HG03103 (cell line): ENCODE data around the gene TPRN.

Experiments
- ATAC-seq: cut with Tn5 transposase; IDR thresholded peaks from one replicate; pipeline ENCODE4 v1.9.1; 2021; ENCODE audit warnings: low read depth; ENCODE audit not compliant: unreplicated experiment

Gene TPRN

GRCh38 chr9:137225699-137226331 lies 25.3 kb upstream of the TPRN start:
- no peak for ATAC-seq

DNA sequence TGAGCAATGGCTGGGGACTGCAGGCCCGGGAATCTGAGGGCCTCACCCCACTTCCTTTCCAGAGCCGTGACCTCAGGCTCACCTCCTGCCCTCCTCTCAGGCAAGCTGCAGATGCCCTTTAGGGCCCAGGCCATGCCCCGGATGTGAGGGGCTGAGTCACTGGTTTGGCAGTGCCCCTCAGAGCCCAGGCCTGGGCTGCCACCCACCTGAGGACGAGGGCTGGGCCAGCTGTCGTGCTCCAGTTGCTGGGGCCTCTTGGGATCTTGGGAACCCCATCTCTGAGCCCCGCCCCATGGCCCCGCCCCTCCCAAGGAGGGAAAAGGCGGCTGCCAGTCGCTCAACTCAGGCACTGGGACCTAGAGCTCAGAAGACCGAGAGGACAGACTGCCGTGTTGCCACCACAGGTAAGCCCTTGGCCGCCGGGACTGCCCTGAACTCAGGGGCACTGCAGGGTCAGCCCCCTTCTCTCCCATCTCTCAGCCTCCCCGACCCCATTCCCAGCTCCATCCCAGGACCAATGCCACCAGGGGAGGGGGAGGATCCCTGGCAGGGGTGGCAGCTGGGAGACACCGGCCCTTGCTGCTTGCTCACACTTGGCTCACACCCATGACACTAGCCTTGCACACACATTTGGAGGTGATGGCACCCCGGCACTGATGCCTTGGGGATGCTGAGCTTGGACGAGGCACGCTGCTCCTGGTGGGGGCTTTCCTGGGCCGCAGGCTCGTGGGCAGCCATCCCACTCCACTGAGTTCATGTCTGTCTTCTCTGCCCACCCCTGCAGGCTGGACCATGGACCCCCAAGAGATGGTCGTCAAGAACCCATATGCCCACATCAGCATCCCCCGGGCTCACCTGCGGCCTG lies 24.5 kb upstream of the TPRN start, which contains the start of gene CYSRT1:
CYSRT1 (plus strand) TSS at position 345 of the 865 bp plus-strand sequence; CDS start at position 793, 448 bp downstream.
- no peak for ATAC-seq

DNA sequence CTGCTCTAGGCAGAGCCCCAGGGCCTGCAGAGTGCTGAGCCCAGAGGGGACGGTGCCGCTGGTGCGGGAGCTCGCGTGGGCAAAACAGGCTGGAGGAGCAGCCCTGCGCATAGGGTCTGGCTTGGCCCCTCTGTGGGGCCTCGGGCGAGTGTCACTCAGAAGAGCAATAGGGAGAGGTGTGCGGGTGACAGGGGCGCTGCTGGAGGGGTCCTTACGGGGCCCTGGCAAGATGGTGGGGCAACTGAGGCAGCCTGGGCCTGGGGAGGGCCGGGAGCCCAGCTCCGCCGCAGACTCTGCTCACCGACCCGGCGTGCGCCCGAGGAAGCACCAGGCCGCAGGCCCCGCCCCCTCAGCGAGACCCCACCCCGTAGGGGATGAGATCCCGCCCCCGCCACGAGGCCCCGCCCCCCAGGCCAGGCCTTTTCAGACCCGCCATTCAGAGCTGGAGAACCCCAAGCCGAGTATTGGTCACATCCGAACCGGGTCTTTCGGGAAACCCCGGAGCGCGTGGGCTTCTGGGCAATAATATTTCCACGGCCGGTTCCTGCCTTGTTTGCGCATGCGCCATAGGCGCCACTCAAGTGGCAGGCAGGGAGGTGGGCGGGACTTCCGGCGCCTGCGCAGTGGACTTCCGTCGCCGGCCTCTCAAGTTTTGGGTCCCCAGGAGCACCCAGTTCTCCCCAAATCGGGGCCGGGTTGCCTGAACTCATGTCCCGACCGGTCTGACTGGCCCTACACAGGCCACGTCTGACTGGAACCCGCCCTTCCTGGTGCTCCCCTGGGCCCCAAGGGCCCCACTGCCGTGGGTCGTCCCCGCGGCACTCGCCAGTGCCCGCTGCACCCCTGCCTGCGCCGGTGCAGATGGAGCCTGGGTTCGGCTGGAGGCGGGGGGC lies 22.8 kb upstream of the TPRN start:
- peak; percentile 73 for ATAC-seq

DNA sequence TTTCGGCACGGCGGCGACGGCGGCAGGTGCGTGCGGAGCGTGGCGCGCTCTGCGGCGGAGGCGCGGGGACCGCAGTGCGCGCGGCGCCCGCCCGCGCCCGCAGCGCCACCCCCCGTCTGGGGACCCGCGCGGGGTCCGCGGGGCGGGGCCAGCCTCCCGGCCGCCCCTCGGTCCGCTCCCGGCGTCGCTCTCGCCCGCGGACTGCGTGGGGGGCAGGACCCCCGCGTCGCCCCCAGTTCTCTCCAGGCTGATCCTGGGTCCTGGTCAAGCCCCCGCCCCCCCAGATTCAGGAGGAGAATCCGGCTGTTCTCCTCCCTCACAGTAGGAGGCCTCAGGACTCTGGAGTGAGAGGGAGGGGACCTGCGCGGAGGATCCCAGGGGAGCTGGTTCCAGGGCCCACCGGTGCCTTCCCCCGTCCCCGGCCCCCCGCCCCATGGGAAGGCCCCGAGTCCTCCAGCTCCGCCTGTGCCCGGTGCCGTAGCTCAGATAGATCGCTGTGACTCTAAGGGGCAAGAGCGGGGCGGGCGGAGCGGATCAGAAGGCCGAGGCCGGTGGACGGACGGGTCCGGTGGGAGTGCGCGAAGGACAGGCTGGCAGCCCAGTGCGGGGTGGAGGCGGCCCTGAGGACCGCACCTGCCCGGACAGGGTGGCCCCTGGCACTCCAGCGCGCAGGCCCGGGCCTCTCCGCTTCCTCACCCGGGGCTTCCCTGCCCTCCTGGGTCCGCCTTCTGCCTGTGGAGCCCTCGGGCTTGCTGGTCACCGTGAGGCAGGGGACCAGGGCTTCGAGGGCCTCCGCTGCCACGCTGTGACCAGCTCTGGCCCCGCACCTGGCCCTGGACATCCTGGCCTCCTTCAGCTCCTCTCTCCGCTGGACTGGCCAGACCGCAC lies 21.9 kb upstream of the TPRN start, which contains the start of gene RNF208:
RNF208 (minus strand) TSS at position 51 of the 888 bp plus-strand sequence. CDS start 1,028 bp downstream, outside the sequence.
- peak; percentile 3 for ATAC-seq

- no peak for ATAC-seq
These were observed 21.1 kb upstream of the TPRN start for GRCh38 chr9:137221506-137222111.

DNA sequence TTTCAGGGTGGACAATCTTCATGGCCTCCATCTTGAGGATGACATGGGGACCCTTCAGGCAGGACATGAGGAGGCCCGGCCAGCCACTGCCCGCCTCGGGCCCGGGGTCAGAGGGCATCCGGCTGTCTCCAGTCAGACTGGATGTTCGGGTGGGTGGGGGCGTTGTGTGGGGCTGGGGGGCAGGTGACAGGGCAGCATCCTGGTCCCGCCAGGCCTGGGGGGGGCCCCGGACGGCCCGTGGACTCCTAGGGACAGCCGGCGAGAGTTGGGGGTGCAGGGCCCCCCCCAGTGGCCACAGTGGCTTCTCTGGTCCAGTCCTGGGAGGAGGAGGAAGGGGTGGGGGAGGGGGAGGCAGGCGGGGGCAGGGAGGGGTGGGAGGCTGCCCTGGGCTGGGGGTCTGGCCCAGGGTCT lies 20.6 kb upstream of the TPRN start:
- no peak for ATAC-seq

- ATAC-seq, result no peak
These were observed 20.0 kb upstream of the TPRN start for GRCh38 chr9:137220317-137221094.

- no peak for ATAC-seq
These were observed 19.3 kb upstream of the TPRN start for GRCh38 chr9:137219757-137220316.

DNA sequence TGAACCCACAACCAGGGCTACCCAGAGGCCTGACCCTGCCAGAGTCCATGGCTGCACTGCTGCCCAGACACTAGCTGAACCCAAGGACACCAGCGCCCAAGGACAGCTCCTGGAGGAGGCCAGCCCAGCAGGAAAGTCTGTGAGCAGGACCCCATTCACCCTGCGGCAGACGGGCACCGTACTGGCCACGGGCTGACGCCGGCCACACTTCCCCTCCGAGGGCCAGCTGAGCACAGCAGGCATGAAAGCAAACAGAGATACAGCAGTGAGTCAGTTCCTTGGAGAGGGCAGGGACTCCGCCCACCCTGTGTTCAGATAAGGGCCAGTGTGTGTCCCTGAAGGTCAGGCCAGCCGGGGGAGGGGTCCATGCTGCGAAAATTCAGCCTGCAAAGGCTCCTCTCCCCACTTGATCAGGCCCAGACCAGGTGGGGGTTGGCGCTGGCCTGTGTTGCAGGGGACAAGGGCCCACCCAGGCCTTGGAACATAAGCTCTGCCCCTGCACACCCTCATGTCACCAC lies 18.3 kb upstream of the TPRN start:
- no peak for ATAC-seq

- no peak for ATAC-seq
These were observed 17.7 kb upstream of the TPRN start for GRCh38 chr9:137218212-137218753.

DNA sequence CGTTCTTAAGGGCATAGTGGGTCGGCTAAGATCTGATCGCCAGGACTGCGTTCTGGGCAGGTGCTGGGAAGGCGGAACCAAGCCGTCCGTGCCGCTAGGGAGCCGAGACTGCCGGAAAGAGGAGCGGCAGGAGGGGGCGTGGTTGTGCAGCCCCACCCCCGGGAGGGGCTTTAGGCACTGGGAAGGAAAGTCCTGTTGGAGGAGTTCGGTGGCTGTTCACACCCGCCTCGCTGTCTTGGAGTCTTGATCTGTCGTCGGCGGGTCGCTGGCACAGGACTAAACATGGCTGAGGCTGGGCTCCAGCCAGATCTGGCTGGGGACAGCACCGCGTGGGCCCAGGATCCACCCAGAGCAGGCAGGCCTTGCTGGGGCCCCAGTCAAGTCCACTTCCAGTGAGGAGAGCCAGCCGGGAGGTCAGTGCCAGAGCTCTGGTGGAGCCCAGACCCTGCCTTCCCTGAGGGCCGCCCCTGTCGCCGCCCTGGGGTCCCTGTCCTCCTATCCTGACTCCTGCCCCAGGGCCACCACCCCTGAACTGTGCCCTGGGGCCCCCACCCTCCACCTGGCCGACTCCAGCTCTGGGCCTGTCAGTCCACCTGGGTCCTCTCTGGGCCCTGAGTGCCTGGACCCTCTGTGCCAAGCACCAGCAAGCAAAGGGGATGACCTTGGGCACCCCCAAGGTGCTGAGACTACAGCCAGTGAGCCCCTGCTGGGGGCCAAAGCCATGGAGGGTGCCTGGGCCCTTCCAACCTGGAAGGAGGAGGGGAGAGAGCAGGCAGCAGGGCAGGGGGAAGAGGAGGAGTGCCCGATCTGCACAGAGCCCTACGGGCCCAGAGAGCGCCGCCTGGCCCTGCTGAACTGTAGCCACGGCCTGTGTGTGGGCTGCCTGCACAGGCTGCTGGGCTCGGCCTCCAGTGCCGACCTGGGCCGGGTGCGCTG lies 17.0 kb upstream of the TPRN start:
- ATAC-seq, result no peak

DNA sequence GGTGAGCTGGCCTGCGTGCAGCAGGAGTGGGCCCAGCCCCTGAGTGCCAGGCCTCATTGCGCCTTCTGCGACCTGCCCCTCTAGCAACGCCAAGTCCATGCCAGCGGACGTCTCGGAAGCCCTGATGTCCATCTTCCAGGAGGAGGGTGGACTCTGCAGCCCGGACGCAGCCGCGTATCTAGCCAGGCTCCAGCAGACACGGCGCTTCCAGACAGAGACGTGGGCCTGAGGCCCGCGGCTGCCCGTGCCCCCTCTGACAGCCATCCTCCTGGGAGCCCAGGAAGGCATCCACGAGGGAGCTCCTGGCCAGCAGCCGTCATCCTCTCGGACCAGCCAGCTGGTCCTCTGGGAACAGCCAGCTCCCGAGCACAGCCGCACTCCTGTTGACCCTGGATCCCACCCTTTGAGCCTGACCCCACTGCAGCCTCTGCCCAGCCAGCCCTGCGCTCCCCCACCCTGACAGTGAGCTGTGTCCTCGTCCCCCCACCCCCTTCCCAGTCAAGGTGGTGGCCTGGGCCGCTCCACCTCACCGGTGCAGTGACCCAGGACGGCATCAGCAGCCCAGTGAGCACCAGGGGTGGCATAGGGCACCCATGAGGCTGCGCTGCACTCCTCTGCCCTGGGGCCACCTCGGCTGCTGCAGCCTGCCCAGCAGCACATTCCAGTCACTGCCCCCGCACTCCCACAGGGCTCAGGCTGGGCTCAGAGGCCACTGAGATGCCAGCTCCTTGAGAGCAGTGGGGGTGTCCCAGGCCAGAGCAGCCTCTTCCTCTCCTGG lies 15.8 kb upstream of the TPRN start:
- ATAC-seq, result no peak

DNA sequence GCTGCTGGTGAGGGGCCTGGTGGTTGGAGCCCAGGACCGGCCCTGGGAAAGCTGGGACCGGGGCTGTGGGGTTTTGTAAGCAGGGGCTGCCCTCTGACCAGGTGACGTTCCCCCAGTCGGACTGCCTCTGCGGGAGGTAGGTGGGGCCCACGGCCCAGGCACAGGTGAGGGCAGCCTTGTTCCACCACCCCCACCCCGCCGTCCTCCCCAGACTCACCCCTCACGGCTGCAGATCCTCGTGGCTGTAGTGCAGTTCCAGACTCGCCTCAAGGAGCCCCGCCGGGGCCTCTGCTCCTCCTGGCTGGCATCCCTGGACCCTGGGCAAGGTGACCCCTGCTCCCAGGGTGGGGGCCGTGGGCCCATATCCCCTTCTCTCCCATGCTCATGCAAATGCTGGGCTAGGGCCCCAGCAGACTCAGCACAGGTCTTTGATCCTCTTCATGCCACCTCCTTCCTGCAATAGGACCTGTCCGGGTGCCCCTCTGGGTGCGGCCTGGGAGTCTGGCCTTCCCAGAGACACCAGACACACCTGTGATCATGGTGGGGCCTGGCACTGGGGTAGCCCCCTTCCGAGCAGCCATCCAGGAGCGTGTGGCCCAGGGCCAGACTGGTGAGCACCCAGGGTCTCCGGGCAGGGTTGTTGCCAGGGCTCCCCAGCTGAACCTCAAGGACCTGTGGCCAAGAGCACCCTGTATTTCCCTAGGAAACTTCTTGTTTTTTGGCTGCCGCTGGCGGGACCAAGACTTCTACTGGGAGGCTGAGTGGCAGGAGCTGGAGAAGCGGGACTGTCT lies 14.8 kb upstream of the TPRN start:
- no peak for ATAC-seq

DNA sequence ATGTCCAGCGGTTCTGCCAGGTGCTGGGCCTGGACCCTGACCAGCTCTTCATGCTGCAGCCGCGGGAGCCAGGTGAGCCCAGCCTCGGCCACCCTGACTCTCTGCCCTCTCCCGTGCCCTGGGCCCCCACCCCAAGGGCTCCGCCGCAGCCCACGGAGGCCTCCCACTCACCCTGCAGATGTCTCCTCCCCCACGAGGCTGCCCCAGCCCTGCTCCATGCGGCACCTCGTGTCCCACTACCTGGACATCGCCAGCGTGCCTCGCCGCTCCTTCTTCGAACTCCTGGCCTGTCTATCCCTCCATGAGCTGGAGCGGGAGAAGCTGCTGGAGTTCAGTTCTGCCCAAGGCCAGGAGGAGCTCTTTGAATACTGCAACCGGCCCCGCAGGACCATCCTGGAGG lies 14.1 kb upstream of the TPRN start:
- no peak for ATAC-seq
